GM12892 (cell line): ENCODE results near the gene SLC5A2. TPM values are rescaled to one million over a fixed set of nuclear protein-coding genes. Genes with fewer than 3 reads are reported as not detected.
"Not testable (repeated sequence)": the region's sequence is repeated elsewhere in the genome, so short reads cannot be mapped to it uniquely, and the experiment has no call there.

Experiments used
- DNase-seq: peaks from one replicate; pipeline ENCODE4 v3.0.0; 2011; ENCODE audit not compliant: insufficient read length
- FAIRE-seq: peaks from 2 replicates; lab custom pipeline; 2011; peaks lifted over from hg19 to GRCh38; lab: Jason Lieb, UNC
- POLR2A ChIP-seq: IDR thresholded peaks from 2 replicates; pipeline ENCODE4 v1.6.1; 2011; ENCODE audit warnings: low read depth, low read length, control low read depth
- POLR2AphosphoS5 ChIP-seq: IDR thresholded peaks from 2 replicates; pipeline ENCODE4 v1.6.1; 2011; ENCODE audit warnings: low read depth, low read length, control low read depth
- TAF1 ChIP-seq: IDR thresholded peaks from 2 replicates; pipeline ENCODE4 v1.6.1; 2011; ENCODE audit warnings: low read depth, mild to moderate bottlenecking, control low read depth, low read length, borderline replicate concordance
- polyA plus RNA-seq: library from polyadenylated mRNA; unstranded; fragments of >200 nt; gene quantifications from one replicate; pipeline ENCODE4 v1.2.1, GENCODE V29; 2012; ENCODE audit warnings: missing spikeins, inconsistent platforms; ENCODE audit not compliant: missing spikeins

Gene SLC5A2
- polyA plus RNA-seq = 0.11 TPM

- no peak for FAIRE-seq
- TF ChIP-seq POLR2AphosphoS5 = no peak
- DNase-seq = no peak
Measured at GRCh38 chr16:31483081-31483480, at the start of gene SLC5A2. Gene SLC5A2, plus strand, starts transcription at chr16:31483123. Its CDS starts 14 bp downstream, at chr16:31483137.

GRCh38 chr16:31435341-31436220 lies 47.3 kb upstream of the SLC5A2 start:
- TF ChIP-seq POLR2AphosphoS5 (no peak), TAF1 (no peak)
- FAIRE-seq (no peak), DNase-seq (no peak)

GRCh38 chr16:31436221-31437045 lies 46.5 kb upstream of the SLC5A2 start:
- no peak for TF ChIP-seq POLR2A
- TF ChIP-seq POLR2AphosphoS5 = no peak
- TF ChIP-seq TAF1 = no peak
- no peak for DNase-seq
- no peak for FAIRE-seq

- TF ChIP-seq TAF1 (no peak), POLR2AphosphoS5 (no peak), POLR2A (no peak)
- FAIRE-seq (no peak), DNase-seq (no peak)
Measured at GRCh38 chr16:31438414-31438813, 44.5 kb upstream of the SLC5A2 start.

GRCh38 chr16:31439023-31439422 lies 43.9 kb upstream of the SLC5A2 start:
- DNase-seq, FAIRE-seq: not testable (repeated sequence)

GRCh38 chr16:31439519-31439918 lies 43.4 kb upstream of the SLC5A2 start:
- TF ChIP-seq POLR2AphosphoS5 = no peak
- TF ChIP-seq TAF1 = no peak
- TF ChIP-seq POLR2A = no peak
- FAIRE-seq = no peak
- DNase-seq = no peak

GRCh38 chr16:31440516-31441184 lies 42.3 kb upstream of the SLC5A2 start:
- DNase-seq (no peak), FAIRE-seq (no peak)
- no peak for TF ChIP-seq POLR2AphosphoS5
- no peak for TF ChIP-seq TAF1
- no peak for TF ChIP-seq POLR2A

GRCh38 chr16:31441956-31442355 lies 41.0 kb upstream of the SLC5A2 start:
- DNase-seq (no peak), FAIRE-seq (no peak)
- no peak for TF ChIP-seq POLR2A

GRCh38 chr16:31445931-31446330 lies 37.0 kb upstream of the SLC5A2 start:
- not testable (repeated sequence) for FAIRE-seq, DNase-seq

GRCh38 chr16:31451201-31451600 lies 31.7 kb upstream of the SLC5A2 start:
- DNase-seq (no peak), FAIRE-seq (no peak)
- TF ChIP-seq POLR2AphosphoS5 = no peak
- TF ChIP-seq POLR2A = no peak
- TF ChIP-seq TAF1 = no peak

GRCh38 chr16:31451681-31452351 lies 31.1 kb upstream of the SLC5A2 start:
- FAIRE-seq = no peak
- no peak for TF ChIP-seq POLR2AphosphoS5
- no peak for TF ChIP-seq POLR2A
- no peak for TF ChIP-seq TAF1
- DNase-seq = no peak

GRCh38 chr16:31452631-31453106 lies 30.3 kb upstream of the SLC5A2 start:
- DNase-seq (no peak), FAIRE-seq (no peak)

More at GRCh38 chr16:31452631-31453106, 30.3 kb upstream of the SLC5A2 start:
- TF ChIP-seq POLR2A (no peak), POLR2AphosphoS5 (no peak), TAF1 (no peak)
